ENCODE measurements around the gene RAB11FIP4.
"Not testable (repeated sequence)": the region's sequence is repeated elsewhere in the genome, so short reads cannot be mapped to it uniquely, and the experiment has no call there.

- TF ChIP-seq, protein P1, sequence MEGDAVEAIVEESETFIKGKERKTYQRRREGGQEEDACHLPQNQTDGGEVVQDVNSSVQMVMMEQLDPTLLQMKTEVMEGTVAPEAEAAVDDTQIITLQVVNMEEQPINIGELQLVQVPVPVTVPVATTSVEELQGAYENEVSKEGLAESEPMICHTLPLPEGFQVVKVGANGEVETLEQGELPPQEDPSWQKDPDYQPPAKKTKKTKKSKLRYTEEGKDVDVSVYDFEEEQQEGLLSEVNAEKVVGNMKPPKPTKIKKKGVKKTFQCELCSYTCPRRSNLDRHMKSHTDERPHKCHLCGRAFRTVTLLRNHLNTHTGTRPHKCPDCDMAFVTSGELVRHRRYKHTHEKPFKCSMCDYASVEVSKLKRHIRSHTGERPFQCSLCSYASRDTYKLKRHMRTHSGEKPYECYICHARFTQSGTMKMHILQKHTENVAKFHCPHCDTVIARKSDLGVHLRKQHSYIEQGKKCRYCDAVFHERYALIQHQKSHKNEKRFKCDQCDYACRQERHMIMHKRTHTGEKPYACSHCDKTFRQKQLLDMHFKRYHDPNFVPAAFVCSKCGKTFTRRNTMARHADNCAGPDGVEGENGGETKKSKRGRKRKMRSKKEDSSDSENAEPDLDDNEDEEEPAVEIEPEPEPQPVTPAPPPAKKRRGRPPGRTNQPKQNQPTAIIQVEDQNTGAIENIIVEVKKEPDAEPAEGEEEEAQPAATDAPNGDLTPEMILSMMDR (IDR thresholded peaks at IDR 0.05) = not testable (repeated sequence)
- TF ChIP-seq POLR2A (IDR thresholded peaks at IDR 0.05) = not testable (repeated sequence)
Observed at GRCh38 chr17:31382668-31383275, 8.7 kb upstream of the RAB11FIP4 start.
